Pancreas (tissue), 10 donors: Measurements from ENCODE around the gene RNFT1. TPM values are rescaled to one million over a fixed set of nuclear protein-coding genes. Genes with fewer than 3 reads are reported as not detected.
A peak's percentile ranks its signal among the peaks of the same experiment; 100 is the strongest.

ENCODE experiments used
- ATAC-seq, 4 donors: fragments of 200-7000 bp; cut with Tn5 transposase; one replicate each; pipeline versions ENCODE4 v1.8.0 to v1.9.1; 2020; ENCODE audit warnings: mild to moderate bottlenecking in 4 of 4, moderate library complexity in 4 of 4
- DNase-seq, 6 donors: peaks; one replicate each; pipeline ENCODE4 v3.0.0-alpha.2; 2020
- FAIRE-seq: peaks from 2 replicates; lab custom pipeline; 2012; peaks lifted over from hg19 to GRCh38; lab: Jason Lieb, UNC
- H3K27ac ChIP-seq, 4 donors: fragments of 200-600 bp; sonication (generic); 1 replicate in 3 of 4; 2 replicates in 1 of 4; pipeline versions ENCODE4 v1.5.0 to v1.8.0; 2020
- H3K27me3 ChIP-seq, 4 donors: fragments of 200-600 bp; one replicate each; pipeline ENCODE4 v1.8.0; 2021
- H3K36me3 ChIP-seq, 3 donors: fragments of 200-600 bp; sonication (generic) in 1 of 3; one replicate each; pipeline versions ENCODE4 v1.5.0 to v1.8.0; 2020 to 2021
- H3K4me1 ChIP-seq, 3 donors: fragments of 200-600 bp; one replicate each; pipeline ENCODE4 v1.8.0; 2021
- H3K4me3 ChIP-seq, 4 donors: fragments of 200-600 bp; sonication (generic) in 2 of 4; one replicate each; pipeline versions ENCODE4 v1.5.0 to v1.8.0; 2020 to 2021
- H3K9me3 ChIP-seq, 4 donors: fragments of 200-600 bp; one replicate each; pipeline ENCODE4 v1.8.0; 2021
- CTCF ChIP-seq, 4 donors: fragments of 200-600 bp; sonication (generic) in 3 of 4; IDR thresholded peaks; one replicate each; pipeline versions ENCODE4 v1.5.0 to v1.8.0; 2021; ENCODE audit warnings: antibody characterized with exemption in 4 of 4
- WGBS, 2 donors: extraction: QIAGEN DNeasy Blood & Tissue Kit; methylation state at CpG; one replicate each; pipeline ENCODE4 v1.1.7; 2013; 5-methylcytosine and 5-hydroxymethylcytosine counted together
- intact Hi-C, 3 donors: fragments of 100-400 bp; cut with DNase I; formaldehyde crosslinking; loops; one replicate each; pipeline versions ENCODE4 v1.11.1 to v1.14.2; 2022
- polyA plus RNA-seq, 2 donors: library from polyadenylated mRNA; stranded (reverse); fragments of 200-250 nt; gene quantifications; one replicate each; pipeline ENCODE4 v1.2.3, GENCODE V29; 2013
- total RNA-seq, 6 donors: library from RNA; stranded (reverse); fragmentation: NEBNext Ultra II Directional in 4 of 6; extraction: Animal tissue kit (Norgen Biotek cat#: 25700) in 4 of 6; gene quantifications; one replicate each; pipeline versions ENCODE4 v1.2.1 to v1.2.4, GENCODE V29; 2021 to 2023
- donor health status: healthy with polysubstance abuse.
- donor health status: DM: no; HTN: no; CAD: no; lungs with moderate emphysema.
- donor health status: DM: no; HTN: no; CAD: no.
- donor health status: control.
- donor health status: control.
- donor health status: Bipolar disorder and iron deficiency.
- donor health status: DM: yes; HTN: yes; CAD: no.
- donor health status: DM: no; HTN: no; CAD: no.
- donor health status: DM: no; HTN: no; CAD: no.
- donor health status: DM: yes; HTN: yes; CAD: no.

RNFT1 gene
- total and polyA plus RNA-seq, 8 donors, result 9.2 to 20.0 (median 11.6) TPM

DNA sequence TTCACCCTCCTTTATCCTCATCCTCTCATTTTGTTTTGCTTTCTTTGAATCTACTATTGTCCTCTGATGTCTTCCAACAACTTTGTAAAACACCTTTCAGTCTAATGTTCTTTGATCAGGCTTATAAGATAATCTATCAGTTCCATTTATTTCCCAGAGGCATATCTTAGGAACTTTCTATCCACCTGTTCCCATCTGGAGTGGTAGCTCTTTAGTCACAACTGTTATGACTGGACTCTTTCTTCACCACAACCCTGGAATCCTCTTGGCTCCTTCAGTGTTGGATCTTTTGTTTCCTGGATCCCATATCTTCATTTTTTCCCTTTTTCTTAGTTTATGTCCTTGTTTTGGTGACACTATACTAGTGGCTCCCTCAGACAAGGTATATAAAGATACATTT, 48.1 kb downstream of the RNFT1 start:
- H3K27ac ChIP-seq, result no peak overlapping the region
- H3K4me1 ChIP-seq, result no peaks in the 10 kb centered on the region
- FAIRE-seq (no peak), DNase-seq (no peak), ATAC-seq (no peak)
- TF ChIP-seq CTCF (IDR thresholded peaks at IDR 0.05), result no peak
- H3K27me3 ChIP-seq, result no peaks in the 10 kb centered on the region
- H3K4me3 ChIP-seq, result no peak overlapping the region
- intact Hi-C loops, result loop anchor here in 1 of 3 donors (10.0 kb wide), 1 partner anchor 128 kb away; no protein-coding TSS in a partner anchor
- H3K36me3 ChIP-seq, result peaks cover 0 to 54% (median 10%) of the 10 kb centered on the region in 3 donors
- no peaks in the 10 kb centered on the region for H3K9me3 ChIP-seq

DNA sequence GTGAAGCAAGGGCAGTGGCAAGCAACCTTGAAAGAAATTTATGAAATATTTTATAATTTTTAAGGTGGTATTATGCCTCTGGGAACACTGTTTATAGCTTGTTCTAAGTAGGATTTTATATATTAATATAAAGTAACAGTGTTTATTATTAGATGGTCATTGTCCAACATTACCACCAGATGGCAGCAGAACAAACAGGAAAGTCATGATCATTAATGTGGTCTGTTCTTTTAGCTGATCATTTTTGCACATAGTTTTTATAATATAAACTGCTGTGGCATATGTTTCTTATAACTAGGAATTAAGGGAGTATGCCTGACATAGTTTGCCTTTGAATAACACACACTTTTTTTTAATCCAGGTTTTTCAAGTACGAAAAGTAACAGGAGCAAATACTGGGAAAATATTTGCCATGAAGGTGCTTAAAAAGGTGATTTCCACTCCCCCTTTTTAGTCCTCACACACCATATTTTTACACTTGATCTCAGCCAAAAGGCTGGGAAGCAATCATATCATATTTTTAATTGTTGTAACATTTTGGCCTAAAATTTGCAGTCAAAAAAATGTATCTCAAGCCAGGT, 50.2 kb downstream of the RNFT1 start:
- Histone ChIP-seq H3K27ac (no peak overlapping the region), H3K4me1 (peaks cover 0 to 5% (median 0%) of the 10 kb centered on the region in 3 donors), H3K27me3 (no peaks in the 10 kb centered on the region), H3K9me3 (no peaks in the 10 kb centered on the region), H3K36me3 (peaks cover 0 to 59% (median 8%) of the 10 kb centered on the region in 3 donors), H3K4me3 (no peak overlapping the region)
- intact Hi-C loops, result loop anchor here in 1 of 3 donors (10.0 kb wide), 1 partner anchor 130 kb away; no protein-coding TSS in a partner anchor
- FAIRE-seq, result peak; percentile 90
- no peak for DNase-seq
- WGBS, 2 donors, result 78 to 79% methylated on average over 1 of the region's 1 CpG
- peak; percentile 42 to 54 (median 48) for TF ChIP-seq CTCF (IDR thresholded peaks at IDR 0.05)
- ATAC-seq, result peak; percentile 54 to 84 (median 79)

DNA sequence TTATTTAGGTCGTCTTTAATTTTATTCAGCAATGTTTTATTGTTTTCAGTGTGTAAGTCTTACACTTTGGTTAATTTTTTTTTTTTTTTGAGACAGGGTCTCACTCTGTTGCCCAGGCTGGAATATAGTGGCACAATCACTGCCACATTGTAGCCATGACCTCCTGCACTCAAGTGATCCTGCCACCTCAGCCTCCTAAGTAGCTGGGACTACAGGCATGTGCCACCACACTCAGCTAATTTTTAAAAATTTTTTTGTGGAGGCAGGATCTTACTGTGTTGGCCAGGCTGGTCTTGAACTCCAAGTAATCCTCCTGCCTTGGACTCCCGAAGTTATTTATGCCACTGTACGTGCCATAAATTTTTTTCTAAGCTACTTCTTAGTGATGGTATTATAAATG, 57.1 kb downstream of the RNFT1 start:
- H3K27ac ChIP-seq, result no peak overlapping the region
- FAIRE-seq, result no peak
- no peaks in the 10 kb centered on the region for H3K9me3 ChIP-seq
- no peaks in the 10 kb centered on the region for H3K27me3 ChIP-seq
- no peak for ATAC-seq
- no peak overlapping the region for H3K4me3 ChIP-seq
- 87 to 91% methylated on average over 3 of the region's 3 CpGs for WGBS, 2 donors
- peaks cover 0 to 5% (median 0%) of the 10 kb centered on the region in 3 donors for H3K36me3 ChIP-seq
- peaks cover 0 to 5% (median 0%) of the 10 kb centered on the region in 3 donors for H3K4me1 ChIP-seq
- intact Hi-C loops, result no loop called here
- DNase-seq, result no peak
- no peak for TF ChIP-seq CTCF (IDR thresholded peaks at IDR 0.05)

GRCh38 chr17:59903455-59903854, 61.1 kb downstream of the RNFT1 start:
- Histone ChIP-seq H3K27ac (no peak overlapping the region), H3K9me3 (no peaks in the 10 kb centered on the region), H3K4me3 (no peak overlapping the region), H3K36me3 (no peaks in the 10 kb centered on the region), H3K27me3 (no peaks in the 10 kb centered on the region), H3K4me1 (no peaks in the 10 kb centered on the region)
- DNase-seq (no peak), FAIRE-seq (no peak), ATAC-seq (no peak)
- 85 to 87% methylated on average over 2 of the region's 2 CpGs for WGBS, 2 donors
- no peak for TF ChIP-seq CTCF (IDR thresholded peaks at IDR 0.05)
- intact Hi-C loops, result no loop called here

Other genes with a start within 250 kb of the RNFT1 start
- gene TUBD1, start 71.8 kb downstream of the RNFT1 start, total RNA-seq, result 1 to 10 TPM; 3.4 to 8.5 (median 6.4) TPM
- gene TUBD1, start 71.8 kb downstream of the RNFT1 start, polyA plus RNA-seq, result 1 to 10 TPM; 6.7 to 8.4 TPM
- gene RPS6KB1, start 71.6 kb downstream of the RNFT1 start, total RNA-seq, result 10 to 100 TPM; 19.2 to 24.5 (median 21.3) TPM
- 10 to 100 TPM in 1 of 2 donors, 1 to 10 TPM in 1; 10.0 to 12.3 TPM for gene RPS6KB1, start 71.6 kb downstream of the RNFT1 start, polyA plus RNA-seq
- gene HEATR6, start 114.2 kb upstream of the RNFT1 start, total RNA-seq, result 10 to 100 TPM in 1 of 6 donors, 1 to 10 TPM in 5; 4.2 to 11.9 (median 6.2) TPM
- gene HEATR6, start 114.2 kb upstream of the RNFT1 start, polyA plus RNA-seq, result 1 to 10 TPM; 6.5 to 6.9 TPM
- 10 to 100 TPM in 5 of 6 donors, 1 to 10 TPM in 1; 7.5 to 22.5 (median 18.5) TPM for gene CA4, start 185.2 kb upstream of the RNFT1 start, total RNA-seq
- gene CA4, start 185.2 kb upstream of the RNFT1 start, polyA plus RNA-seq, result 10 to 100 TPM; 32.0 to 75.7 TPM